ENCODE measurements around the gene ICAM3. TPM values are rescaled to one million over a fixed set of nuclear protein-coding genes. Genes with fewer than 3 reads are reported as not detected.
"Not testable (repeated sequence)": the region's sequence is repeated elsewhere in the genome, so short reads cannot be mapped to it uniquely, and the experiment has no call there.

ICAM3 gene
- total and polyA plus RNA-seq, 5 donors from 2014 or later, result 218 to 288 (median 252) TPM

- Histone ChIP-seq H3K36me3 (ENCODE audit: control insufficient read depth, insufficient read depth, low read length) (peaks cover 25% of the 10 kb centered on the region), H3K4me1 (ENCODE audit: control insufficient read depth, insufficient read depth, low read length, poor library complexity, severe bottlenecking) (peaks cover 15% of the 10 kb centered on the region)
- not testable (repeated sequence) for H3K27me3 Mint-ChIP-seq; H3K27me3 ChIP-seq (ENCODE audit: control insufficient read depth, insufficient read depth, low read length); H3K9me3 ChIP-seq (ENCODE audit: control insufficient read depth in 2 of 2, low read length in 2 of 2); ATAC-seq (ENCODE audit: low read depth in 2 of 2); H3K4me3 Mint-ChIP-seq; H3K27ac Mint-ChIP-seq; H3K4me3 ChIP-seq (ENCODE audit: low read depth, low read length); H3K27ac ChIP-seq (ENCODE audit: insufficient read depth, low read length, poor library complexity, severe bottlenecking); H3K9me3 Mint-ChIP-seq; DNase-seq
- peaks cover 20% of the 10 kb centered on the region for H3K36me3 Mint-ChIP-seq
- H3K4me1 Mint-ChIP-seq, result peaks cover 0 to 27% (median 20%) of the 10 kb centered on the region in 4 donors
Measured at GRCh38 chr19:10377140-10377640, 37.8 kb upstream of the ICAM3 start.

- peaks cover 0 to 13% (median 9%) of the 10 kb centered on the region in 4 donors for H3K4me1 Mint-ChIP-seq
- DNase-seq (no peak), ATAC-seq (ENCODE audit: low read depth in 2 of 2) (no peak)
- no peaks in the 10 kb centered on the region for H3K9me3 ChIP-seq (ENCODE audit: control insufficient read depth in 2 of 2, low read length in 2 of 2)
- peaks cover 16% of the 10 kb centered on the region for H3K36me3 Mint-ChIP-seq
- no peak overlapping the region for H3K27ac Mint-ChIP-seq
- peaks cover 37% of the 10 kb centered on the region for H3K36me3 ChIP-seq (ENCODE audit: control insufficient read depth, insufficient read depth, low read length)
- no peak overlapping the region for H3K4me3 Mint-ChIP-seq
- H3K27me3 ChIP-seq (ENCODE audit: control insufficient read depth, insufficient read depth, low read length), result no peaks in the 10 kb centered on the region
- no peak overlapping the region for H3K27ac ChIP-seq (ENCODE audit: insufficient read depth, low read length, poor library complexity, severe bottlenecking)
- no peak overlapping the region for H3K4me3 ChIP-seq (ENCODE audit: low read depth, low read length)
- no peaks in the 10 kb centered on the region for H3K27me3 Mint-ChIP-seq
- H3K4me1 ChIP-seq (ENCODE audit: control insufficient read depth, insufficient read depth, low read length, poor library complexity, severe bottlenecking), result peaks cover 6% of the 10 kb centered on the region
- no peaks in the 10 kb centered on the region for H3K9me3 Mint-ChIP-seq
Measured at GRCh38 chr19:10374931-10375330, 35.5 kb upstream of the ICAM3 start.

GRCh38 chr19:10372690-10373089, 33.3 kb upstream of the ICAM3 start:
- H3K27me3 Mint-ChIP-seq, result no peaks in the 10 kb centered on the region
- Histone ChIP-seq H3K36me3 (ENCODE audit: control insufficient read depth, insufficient read depth, low read length) (peaks cover 48% of the 10 kb centered on the region), H3K9me3 (ENCODE audit: control insufficient read depth in 2 of 2, low read length in 2 of 2) (no peaks in the 10 kb centered on the region), H3K27ac (ENCODE audit: insufficient read depth, low read length, poor library complexity, severe bottlenecking) (no peak overlapping the region), H3K27me3 (ENCODE audit: control insufficient read depth, insufficient read depth, low read length) (no peaks in the 10 kb centered on the region), H3K4me3 (ENCODE audit: low read depth, low read length) (no peak overlapping the region), H3K4me1 (ENCODE audit: control insufficient read depth, insufficient read depth, low read length, poor library complexity, severe bottlenecking) (no peaks in the 10 kb centered on the region)
- ATAC-seq (ENCODE audit: low read depth in 2 of 2), result no peak
- H3K4me3 Mint-ChIP-seq, result no peak overlapping the region
- peaks cover 0 to 6% (median 4%) of the 10 kb centered on the region in 4 donors for H3K4me1 Mint-ChIP-seq
- H3K36me3 Mint-ChIP-seq, result peaks cover 25% of the 10 kb centered on the region
- no peak overlapping the region for H3K27ac Mint-ChIP-seq
- no peak for DNase-seq
- no peaks in the 10 kb centered on the region for H3K9me3 Mint-ChIP-seq

GRCh38 chr19:10368101-10368803, 28.8 kb upstream of the ICAM3 start:
- Mint-ChIP-seq H3K36me3 (peaks cover 27% of the 10 kb centered on the region), H3K9me3 (no peaks in the 10 kb centered on the region), H3K27ac (no peak overlapping the region), H3K4me1 (peaks cover 0 to 4% (median under 1%) of the 10 kb centered on the region in 4 donors), H3K27me3 (no peaks in the 10 kb centered on the region), H3K4me3 (no peak overlapping the region)
- H3K36me3 ChIP-seq (ENCODE audit: control insufficient read depth, insufficient read depth, low read length), result peaks cover 72% of the 10 kb centered on the region
- DNase-seq (no peak), ATAC-seq (ENCODE audit: low read depth in 2 of 2) (no peak)
- H3K27me3 ChIP-seq (ENCODE audit: control insufficient read depth, insufficient read depth, low read length), result no peaks in the 10 kb centered on the region
- no peaks in the 10 kb centered on the region for H3K9me3 ChIP-seq (ENCODE audit: control insufficient read depth in 2 of 2, low read length in 2 of 2)
- H3K27ac ChIP-seq (ENCODE audit: insufficient read depth, low read length, poor library complexity, severe bottlenecking), result no peak overlapping the region
- no peak overlapping the region for H3K4me3 ChIP-seq (ENCODE audit: low read depth, low read length)
- no peaks in the 10 kb centered on the region for H3K4me1 ChIP-seq (ENCODE audit: control insufficient read depth, insufficient read depth, low read length, poor library complexity, severe bottlenecking)

GRCh38 chr19:10366950-10367512, 27.6 kb upstream of the ICAM3 start:
- H3K27me3 Mint-ChIP-seq; H3K27ac Mint-ChIP-seq; H3K4me3 Mint-ChIP-seq; H3K9me3 Mint-ChIP-seq; H3K27me3 ChIP-seq (ENCODE audit: control insufficient read depth, insufficient read depth, low read length); H3K4me1 ChIP-seq (ENCODE audit: control insufficient read depth, insufficient read depth, low read length, poor library complexity, severe bottlenecking); H3K9me3 ChIP-seq (ENCODE audit: control insufficient read depth in 2 of 2, low read length in 2 of 2); H3K4me1 Mint-ChIP-seq; ATAC-seq (ENCODE audit: low read depth in 2 of 2); H3K27ac ChIP-seq (ENCODE audit: insufficient read depth, low read length, poor library complexity, severe bottlenecking); DNase-seq; H3K4me3 ChIP-seq (ENCODE audit: low read depth, low read length): not testable (repeated sequence)
- H3K36me3 ChIP-seq (ENCODE audit: control insufficient read depth, insufficient read depth, low read length), result peaks cover 75% of the 10 kb centered on the region
- H3K36me3 Mint-ChIP-seq, result peaks cover 27% of the 10 kb centered on the region

- Mint-ChIP-seq H3K36me3 (peaks cover 33% of the 10 kb centered on the region), H3K4me1 (peaks cover 0 to 4% (median under 1%) of the 10 kb centered on the region in 4 donors), H3K27ac (no peak overlapping the region), H3K27me3 (no peaks in the 10 kb centered on the region), H3K4me3 (no peak overlapping the region), H3K9me3 (no peaks in the 10 kb centered on the region)
- ATAC-seq (ENCODE audit: low read depth in 2 of 2) (no peak), DNase-seq (no peak)
- Histone ChIP-seq H3K27me3 (ENCODE audit: control insufficient read depth, insufficient read depth, low read length) (no peaks in the 10 kb centered on the region), H3K27ac (ENCODE audit: insufficient read depth, low read length, poor library complexity, severe bottlenecking) (no peak overlapping the region), H3K4me1 (ENCODE audit: control insufficient read depth, insufficient read depth, low read length, poor library complexity, severe bottlenecking) (no peaks in the 10 kb centered on the region), H3K4me3 (ENCODE audit: low read depth, low read length) (no peak overlapping the region), H3K36me3 (ENCODE audit: control insufficient read depth, insufficient read depth, low read length) (peaks cover 79% of the 10 kb centered on the region), H3K9me3 (ENCODE audit: control insufficient read depth in 2 of 2, low read length in 2 of 2) (no peaks in the 10 kb centered on the region)
Measured at GRCh38 chr19:10365518-10365917, 26.1 kb upstream of the ICAM3 start.

GRCh38 chr19:10364644-10365043, 25.2 kb upstream of the ICAM3 start:
- ATAC-seq (ENCODE audit: low read depth in 2 of 2) (no peak), DNase-seq (no peak)
- no peaks in the 10 kb centered on the region for H3K27me3 ChIP-seq (ENCODE audit: control insufficient read depth, insufficient read depth, low read length)
- Mint-ChIP-seq H3K4me3 (no peak overlapping the region), H3K4me1 (peaks cover 0 to 4% (median under 1%) of the 10 kb centered on the region in 4 donors), H3K36me3 (peaks cover 33% of the 10 kb centered on the region), H3K9me3 (no peaks in the 10 kb centered on the region), H3K27ac (no peak overlapping the region), H3K27me3 (no peaks in the 10 kb centered on the region)
- H3K4me3 ChIP-seq (ENCODE audit: low read depth, low read length), result no peak overlapping the region
- peaks cover 76% of the 10 kb centered on the region for H3K36me3 ChIP-seq (ENCODE audit: control insufficient read depth, insufficient read depth, low read length)
- H3K4me1 ChIP-seq (ENCODE audit: control insufficient read depth, insufficient read depth, low read length, poor library complexity, severe bottlenecking), result no peaks in the 10 kb centered on the region
- H3K9me3 ChIP-seq (ENCODE audit: control insufficient read depth in 2 of 2, low read length in 2 of 2), result no peaks in the 10 kb centered on the region
- H3K27ac ChIP-seq (ENCODE audit: insufficient read depth, low read length, poor library complexity, severe bottlenecking), result no peak overlapping the region

Measured in CD4-positive, CD25-positive, alpha-beta regulatory T cell (primary cell).